Measurements from ENCODE around the gene AFF3. TPM values are rescaled to one million over a fixed set of nuclear protein-coding genes. Genes with fewer than 3 reads are reported as not detected.

The AFF3 gene
- total RNA-seq, 2 experiments from 2014 or later, result 0.09 to 0.55 TPM

DNA sequence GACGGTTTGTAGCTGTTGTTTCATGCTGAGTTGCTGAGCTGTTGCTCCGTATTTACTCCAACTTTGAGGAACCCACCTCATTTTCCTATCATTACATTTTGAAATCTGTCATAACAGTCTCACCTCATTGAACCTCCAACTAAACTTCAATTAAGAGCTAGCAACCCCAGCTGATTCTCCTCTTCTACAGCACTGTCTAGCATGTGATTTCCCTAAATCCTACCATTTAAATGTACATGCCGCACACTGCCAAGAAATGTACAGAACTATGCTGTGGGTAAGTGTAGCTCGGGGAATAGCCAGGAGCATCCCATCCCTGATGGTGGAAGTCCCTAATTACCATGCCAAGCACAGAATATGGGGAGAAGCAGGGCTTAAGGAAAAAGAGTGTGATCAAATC, 299.9 kb downstream of the AFF3 start:
- Mint-ChIP-seq H3K27ac (no peak overlapping the region), H3K4me3 (no peak overlapping the region), H3K27me3 (no peaks in the 10 kb centered on the region), H3K9me3 (ENCODE audit: low read depth) (no peaks in the 10 kb centered on the region), H3K4me1 (no peaks in the 10 kb centered on the region), H3K36me3 (no peaks in the 10 kb centered on the region)
- ATAC-seq (no peak), DNase-seq (no peak)
- CTCF ChIA-PET, result no interaction called here

DNA sequence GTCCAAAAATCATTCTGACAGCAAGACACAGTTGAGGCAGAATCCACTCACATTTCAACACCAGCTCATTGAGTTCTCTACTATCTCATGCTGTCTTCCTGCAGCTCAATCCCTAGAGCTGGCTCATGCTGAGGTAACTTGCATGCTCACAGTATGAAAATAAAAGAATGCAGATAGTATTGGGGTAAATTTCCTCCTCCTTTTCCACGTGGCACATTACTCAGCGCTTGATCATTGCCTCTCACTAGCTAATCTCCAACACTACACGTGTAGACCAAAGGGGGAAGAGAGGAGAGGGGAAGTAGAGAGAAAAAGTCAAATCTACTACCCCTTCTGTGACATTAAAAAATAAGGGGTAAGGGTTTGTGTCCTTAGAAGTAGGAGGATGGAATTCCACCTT, 300.6 kb downstream of the AFF3 start:
- Mint-ChIP-seq H3K4me3 (no peak overlapping the region), H3K36me3 (no peaks in the 10 kb centered on the region), H3K27ac (no peak overlapping the region), H3K4me1 (no peaks in the 10 kb centered on the region), H3K27me3 (no peaks in the 10 kb centered on the region), H3K9me3 (ENCODE audit: low read depth) (no peaks in the 10 kb centered on the region)
- ATAC-seq (no peak), DNase-seq (no peak)
- CTCF ChIA-PET, result no interaction called here

DNA sequence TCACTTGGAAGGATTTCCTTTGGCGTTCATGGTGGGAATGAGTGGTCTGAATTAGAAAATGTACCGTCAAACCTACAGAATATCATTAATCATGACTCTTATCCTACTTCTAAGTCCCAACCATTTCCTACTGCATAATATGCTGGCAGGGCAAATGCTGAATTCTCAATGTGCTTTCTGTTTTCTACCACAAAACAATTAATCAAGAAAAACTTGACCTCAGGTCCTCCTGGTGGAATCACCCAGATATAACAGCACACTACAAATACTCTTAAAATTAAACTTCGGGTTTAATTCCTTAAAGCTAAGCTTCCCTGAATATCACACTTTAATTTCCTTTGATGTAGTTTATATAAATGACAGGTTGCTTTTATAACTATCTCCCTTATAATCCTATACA, 301.6 kb downstream of the AFF3 start:
- CTCF ChIA-PET, result no interaction called here
- H3K27ac Mint-ChIP-seq, result no peak overlapping the region
- H3K4me3 Mint-ChIP-seq, result no peak overlapping the region
- H3K4me1 Mint-ChIP-seq, result no peaks in the 10 kb centered on the region
- no peak for DNase-seq
- ATAC-seq, result no peak
- H3K9me3 Mint-ChIP-seq (ENCODE audit: low read depth), result no peaks in the 10 kb centered on the region
- no peaks in the 10 kb centered on the region for H3K36me3 Mint-ChIP-seq
- H3K27me3 Mint-ChIP-seq, result no peaks in the 10 kb centered on the region

DNA sequence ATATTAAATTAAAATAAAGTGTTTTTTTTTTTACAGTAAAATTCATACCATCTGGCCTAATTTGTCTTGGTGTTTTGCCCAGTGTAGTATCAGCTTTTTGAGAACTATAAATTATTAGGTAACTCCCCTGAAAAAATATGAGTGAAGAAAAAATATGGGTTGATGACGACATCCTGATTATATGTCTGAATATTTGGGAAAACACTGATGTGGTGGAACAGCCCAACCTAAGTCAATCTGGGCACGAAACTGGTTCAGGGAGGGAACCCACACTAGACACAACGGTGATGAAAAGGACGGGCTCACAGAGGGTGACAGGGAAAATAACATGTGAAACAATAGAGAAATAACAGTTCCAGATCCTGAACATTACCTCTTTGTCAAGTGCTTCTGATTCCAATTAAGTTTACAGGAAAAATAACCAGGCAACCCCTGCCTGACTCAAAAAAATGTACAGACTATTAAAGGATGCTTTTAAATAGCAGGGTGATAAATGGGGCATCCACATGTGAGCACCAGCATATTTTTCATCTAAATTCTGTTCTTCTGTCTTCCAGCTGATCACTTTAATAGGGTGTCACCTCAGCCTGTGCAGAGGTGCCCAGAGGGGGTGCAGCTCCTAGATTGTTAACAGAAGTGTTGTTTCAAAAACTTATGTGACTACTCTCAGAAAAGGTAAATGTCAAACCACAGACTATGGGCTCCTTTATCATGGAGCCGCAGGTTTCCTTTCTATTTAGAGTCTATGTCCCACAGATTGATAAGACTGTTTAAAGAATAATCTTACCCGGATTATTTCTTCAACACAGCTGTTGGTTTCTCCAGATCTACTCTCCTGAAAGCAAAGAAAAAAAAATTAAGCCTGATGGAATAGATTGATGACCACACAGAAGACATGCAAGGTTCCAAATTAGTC, 305.4 kb downstream of the AFF3 start:
- ATAC-seq (no peak), DNase-seq (no peak)
- Mint-ChIP-seq H3K27me3 (no peaks in the 10 kb centered on the region), H3K36me3 (no peaks in the 10 kb centered on the region), H3K9me3 (ENCODE audit: low read depth) (no peaks in the 10 kb centered on the region), H3K4me3 (no peak overlapping the region), H3K27ac (no peak overlapping the region), H3K4me1 (no peaks in the 10 kb centered on the region)
- CTCF ChIA-PET, result no interaction called here

DNA sequence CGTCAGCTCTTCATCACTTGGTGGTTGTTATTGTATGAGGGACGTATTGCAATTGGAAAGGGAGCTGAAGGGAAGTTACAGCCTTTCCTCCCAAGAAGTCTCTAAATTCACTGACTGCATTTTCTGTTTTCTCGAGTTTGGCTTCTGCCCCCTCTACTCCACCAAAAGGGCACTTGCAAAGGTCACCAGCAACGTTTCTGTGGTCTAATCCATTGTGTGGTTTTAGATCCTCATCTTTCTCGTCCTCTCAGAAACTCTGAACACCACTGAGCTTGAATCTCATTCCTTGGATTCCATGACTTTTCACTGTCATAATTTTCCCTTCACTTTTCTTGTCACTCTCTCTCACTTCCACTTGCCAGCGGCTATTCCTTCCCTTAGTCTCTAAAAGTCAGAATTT, 308.0 kb downstream of the AFF3 start:
- no peaks in the 10 kb centered on the region for H3K36me3 Mint-ChIP-seq
- ATAC-seq, result no peak
- H3K9me3 Mint-ChIP-seq (ENCODE audit: low read depth), result no peaks in the 10 kb centered on the region
- no peaks in the 10 kb centered on the region for H3K27me3 Mint-ChIP-seq
- DNase-seq, result no peak
- H3K4me3 Mint-ChIP-seq, result no peak overlapping the region
- no peak overlapping the region for H3K27ac Mint-ChIP-seq
- CTCF ChIA-PET, result no interaction called here
- no peaks in the 10 kb centered on the region for H3K4me1 Mint-ChIP-seq

- CTCF ChIA-PET, result no interaction called here
- no peak for ATAC-seq
- H3K27ac Mint-ChIP-seq, result no peak overlapping the region
- no peaks in the 10 kb centered on the region for H3K27me3 Mint-ChIP-seq
- no peaks in the 10 kb centered on the region for H3K36me3 Mint-ChIP-seq
- no peaks in the 10 kb centered on the region for H3K4me1 Mint-ChIP-seq
- H3K4me3 Mint-ChIP-seq, result no peak overlapping the region
- DNase-seq, result no peak
- no peaks in the 10 kb centered on the region for H3K9me3 Mint-ChIP-seq (ENCODE audit: low read depth)
These were observed 308.7 kb downstream of the AFF3 start for GRCh38 chr2:99833586-99834201.

GRCh38 chr2:99832926-99833325, 309.5 kb downstream of the AFF3 start:
- DNase-seq, result no peak
- Mint-ChIP-seq H3K36me3 (no peaks in the 10 kb centered on the region), H3K9me3 (ENCODE audit: low read depth) (no peaks in the 10 kb centered on the region), H3K27me3 (no peaks in the 10 kb centered on the region), H3K4me1 (no peaks in the 10 kb centered on the region), H3K4me3 (no peak overlapping the region), H3K27ac (no peak overlapping the region)
- ATAC-seq, result no peak
- CTCF ChIA-PET, result no interaction called here

DNA sequence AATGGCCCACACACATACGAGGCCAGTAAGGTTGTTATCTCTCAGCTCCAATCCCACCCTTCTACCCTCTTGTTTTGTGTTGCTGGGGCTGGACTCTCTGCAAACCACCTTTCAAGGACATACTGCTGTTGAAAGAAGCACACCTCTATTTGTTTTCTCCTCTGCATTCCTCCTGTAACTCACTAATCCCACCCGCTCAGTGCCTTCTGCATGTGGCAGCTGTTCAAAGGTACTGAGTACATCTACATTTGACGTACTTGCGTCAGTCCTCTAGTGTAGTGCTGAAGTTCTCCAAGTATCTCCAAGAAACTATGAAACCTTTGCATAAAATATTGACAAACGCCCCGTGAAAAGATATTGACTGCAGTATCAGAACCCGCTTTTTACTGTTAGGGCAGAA, 310.6 kb downstream of the AFF3 start:
- peaks cover 6% of the 10 kb centered on the region for H3K4me1 Mint-ChIP-seq
- no peak overlapping the region for H3K27ac Mint-ChIP-seq
- CTCF ChIA-PET, result no interaction called here
- H3K9me3 Mint-ChIP-seq (ENCODE audit: low read depth), result no peaks in the 10 kb centered on the region
- no peak overlapping the region for H3K4me3 Mint-ChIP-seq
- no peaks in the 10 kb centered on the region for H3K36me3 Mint-ChIP-seq
- no peak for DNase-seq
- no peaks in the 10 kb centered on the region for H3K27me3 Mint-ChIP-seq
- no peak for ATAC-seq

DNA sequence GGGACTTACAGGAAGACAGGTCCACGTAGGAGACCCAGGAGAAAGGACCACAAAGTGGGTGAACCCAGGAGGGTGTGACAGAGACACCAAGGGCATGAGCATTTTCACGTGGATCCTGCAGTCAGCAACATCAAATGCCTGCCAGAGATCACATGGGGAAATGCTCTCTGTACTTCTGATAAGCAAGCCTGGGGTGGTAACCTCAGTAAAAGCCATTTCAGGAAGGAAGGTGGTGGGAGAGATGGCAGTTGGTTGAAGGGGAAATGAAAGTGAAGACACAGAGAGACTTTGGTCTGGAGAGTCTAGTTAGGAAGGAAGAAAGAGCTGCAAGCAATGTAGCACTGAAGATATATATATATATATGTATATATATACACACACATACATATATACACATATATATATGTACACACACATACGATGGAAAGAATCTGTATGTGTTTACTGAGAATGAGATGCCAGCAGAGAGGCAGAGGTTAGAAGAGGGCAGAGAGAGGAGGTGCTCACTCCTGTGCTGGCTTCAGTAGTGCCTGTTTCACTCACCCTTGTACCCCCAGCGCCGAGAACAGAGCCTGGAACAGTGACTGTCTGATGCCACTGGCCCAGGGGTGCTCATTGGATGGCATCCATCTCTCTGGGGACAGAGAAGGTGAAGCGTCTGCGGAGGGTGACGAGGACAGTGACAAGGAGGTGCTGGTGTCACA, 314.9 kb downstream of the AFF3 start:
- Mint-ChIP-seq H3K4me1 (peaks cover 10% of the 10 kb centered on the region), H3K4me3 (no peak overlapping the region), H3K9me3 (ENCODE audit: low read depth) (no peaks in the 10 kb centered on the region), H3K27ac (no peak overlapping the region), H3K36me3 (no peaks in the 10 kb centered on the region), H3K27me3 (no peaks in the 10 kb centered on the region)
- no peak for DNase-seq
- CTCF ChIA-PET, result no interaction called here
- ATAC-seq, result no peak

DNA sequence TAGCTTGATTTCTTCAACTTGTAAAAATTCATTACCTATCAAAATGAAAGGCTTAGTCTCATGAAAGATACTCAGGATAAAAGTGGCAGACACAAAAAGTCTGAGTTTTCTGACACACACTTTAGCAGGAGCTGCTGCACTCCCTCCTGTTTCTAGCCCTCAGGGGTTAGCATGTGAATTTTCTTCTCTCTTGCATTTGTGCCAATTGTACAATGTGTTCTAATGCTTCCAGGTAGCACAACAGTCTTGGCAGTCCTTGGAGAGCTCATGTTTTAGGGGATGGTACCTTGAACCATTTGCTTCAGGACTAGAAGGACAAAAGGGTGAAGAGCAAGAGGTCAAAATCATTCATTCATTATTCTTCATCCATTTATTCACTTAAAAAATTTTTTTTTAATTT, 316.8 kb downstream of the AFF3 start:
- no peaks in the 10 kb centered on the region for H3K36me3 Mint-ChIP-seq
- H3K27me3 Mint-ChIP-seq, result no peaks in the 10 kb centered on the region
- H3K27ac Mint-ChIP-seq, result no peak overlapping the region
- no peak overlapping the region for H3K4me3 Mint-ChIP-seq
- CTCF ChIA-PET, result no interaction called here
- ATAC-seq, result no peak
- peaks cover 10% of the 10 kb centered on the region for H3K4me1 Mint-ChIP-seq
- H3K9me3 Mint-ChIP-seq (ENCODE audit: low read depth), result no peaks in the 10 kb centered on the region
- DNase-seq, result no peak

DNA sequence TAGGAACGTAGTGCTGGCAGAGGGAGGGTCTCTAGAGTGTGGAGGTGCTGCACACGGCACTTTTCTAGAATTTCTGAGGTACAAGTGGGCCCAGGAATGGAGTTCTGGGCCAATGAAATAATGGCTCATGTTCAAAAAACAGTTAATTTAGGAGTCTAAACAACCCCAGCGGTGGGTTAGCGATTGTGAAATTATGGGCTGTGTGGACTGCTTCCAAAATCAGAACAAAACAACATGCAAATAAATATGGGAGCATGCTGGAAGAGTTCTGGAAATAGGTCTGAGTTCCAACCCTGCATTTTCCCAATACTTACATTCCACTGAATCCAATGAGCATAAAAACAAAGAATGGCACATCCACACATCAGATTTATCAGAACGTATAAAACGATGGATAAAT, 317.6 kb downstream of the AFF3 start:
- H3K27ac Mint-ChIP-seq, result no peak overlapping the region
- no peaks in the 10 kb centered on the region for H3K9me3 Mint-ChIP-seq (ENCODE audit: low read depth)
- CTCF ChIA-PET, result no interaction called here
- no peaks in the 10 kb centered on the region for H3K27me3 Mint-ChIP-seq
- H3K4me1 Mint-ChIP-seq, result peaks cover 10% of the 10 kb centered on the region
- DNase-seq, result no peak
- H3K4me3 Mint-ChIP-seq, result no peak overlapping the region
- H3K36me3 Mint-ChIP-seq, result no peaks in the 10 kb centered on the region
- no peak for ATAC-seq

GRCh38 chr2:99822474-99823207, 319.7 kb downstream of the AFF3 start:
- H3K9me3 Mint-ChIP-seq (ENCODE audit: low read depth), result no peaks in the 10 kb centered on the region
- H3K36me3 Mint-ChIP-seq, result no peaks in the 10 kb centered on the region
- H3K27me3 Mint-ChIP-seq, result peaks cover 3% of the 10 kb centered on the region
- peaks cover 10% of the 10 kb centered on the region for H3K4me1 Mint-ChIP-seq
- no peak overlapping the region for H3K27ac Mint-ChIP-seq
- CTCF ChIA-PET, result no interaction called here
- ATAC-seq (no peak), DNase-seq (no peak)
- H3K4me3 Mint-ChIP-seq, result no peak overlapping the region

DNA sequence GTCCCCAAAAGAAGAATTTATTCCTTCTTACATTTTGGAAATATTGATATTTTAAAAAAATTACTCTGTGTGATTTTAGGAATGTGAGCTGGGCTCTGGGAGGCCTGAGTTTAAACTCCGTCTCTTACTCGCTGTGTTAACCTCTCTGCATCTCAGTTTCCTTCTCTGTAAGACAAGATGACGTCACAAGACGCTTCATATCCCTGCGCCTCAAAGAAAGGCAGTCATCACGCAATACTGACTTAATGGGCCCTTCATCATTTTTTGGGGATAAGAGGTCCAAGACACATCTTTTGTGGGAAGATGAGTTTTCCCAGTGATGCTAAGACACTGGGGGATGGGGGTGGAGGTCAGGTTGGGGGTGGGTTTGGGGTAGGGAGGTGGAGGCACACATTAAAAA, 320.4 kb downstream of the AFF3 start:
- Mint-ChIP-seq H3K4me1 (peaks cover 6% of the 10 kb centered on the region), H3K27me3 (peaks cover 3% of the 10 kb centered on the region), H3K4me3 (no peak overlapping the region), H3K27ac (no peak overlapping the region), H3K9me3 (ENCODE audit: low read depth) (no peaks in the 10 kb centered on the region), H3K36me3 (no peaks in the 10 kb centered on the region)
- CTCF ChIA-PET, result no interaction called here
- DNase-seq, result no peak
- ATAC-seq, result no peak
